HG03571 (cell line): ENCODE data around the gene PHF21B.

Experiments
- ATAC-seq: cut with Tn5 transposase; IDR thresholded peaks from one replicate; pipeline ENCODE4 v1.9.1; 2021; ENCODE audit not compliant: unreplicated experiment

Gene PHF21B

DNA sequence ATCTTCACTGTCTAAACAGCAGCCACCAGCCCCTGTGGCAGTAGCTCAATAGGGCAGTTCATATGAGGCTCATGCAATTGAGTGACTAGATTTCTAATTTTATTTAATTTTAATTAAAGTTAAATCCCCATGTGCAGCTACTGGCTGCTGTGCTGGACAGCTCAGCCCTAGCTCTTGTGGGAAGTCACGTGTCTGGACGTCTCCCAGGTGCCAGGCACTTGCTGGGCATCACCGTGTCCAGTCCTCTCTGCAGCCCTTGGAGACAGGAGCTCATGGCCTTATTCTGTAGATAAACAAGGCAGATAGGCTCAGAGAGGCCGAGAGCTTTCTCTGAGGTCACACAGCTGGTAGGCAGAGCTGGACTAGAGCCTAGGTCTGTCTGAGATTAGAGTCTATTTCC is 162.4 kb downstream of the PHF21B start:
- no peak for ATAC-seq

DNA sequence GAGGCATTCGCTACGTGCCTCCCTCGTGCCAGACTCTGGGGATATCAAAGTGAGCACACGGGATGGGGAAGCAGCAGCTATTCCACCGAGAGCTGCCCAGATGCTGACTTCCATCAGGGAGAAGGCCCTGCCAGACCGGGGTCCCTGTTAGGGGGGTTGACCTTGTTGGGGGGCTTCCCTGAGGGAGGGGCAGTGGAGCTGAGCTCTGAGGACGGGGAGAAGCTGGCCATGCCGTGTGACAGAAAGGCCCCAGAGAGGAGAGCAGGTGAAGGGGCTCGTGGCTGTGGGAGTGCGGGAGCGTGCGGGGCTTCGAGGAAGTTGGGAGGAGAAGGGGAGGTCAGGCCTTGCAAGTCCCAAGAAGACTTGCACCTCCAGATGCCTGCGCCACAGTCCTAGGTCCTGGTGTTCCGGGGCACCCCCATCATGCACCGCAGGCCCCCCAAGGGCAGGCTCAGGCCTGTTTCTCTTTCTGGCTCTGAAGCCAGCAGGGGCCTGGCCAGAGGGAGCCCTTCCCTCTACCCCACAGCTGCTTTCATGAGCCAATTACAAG is 163.0 kb downstream of the PHF21B start:
- no peak for ATAC-seq

DNA sequence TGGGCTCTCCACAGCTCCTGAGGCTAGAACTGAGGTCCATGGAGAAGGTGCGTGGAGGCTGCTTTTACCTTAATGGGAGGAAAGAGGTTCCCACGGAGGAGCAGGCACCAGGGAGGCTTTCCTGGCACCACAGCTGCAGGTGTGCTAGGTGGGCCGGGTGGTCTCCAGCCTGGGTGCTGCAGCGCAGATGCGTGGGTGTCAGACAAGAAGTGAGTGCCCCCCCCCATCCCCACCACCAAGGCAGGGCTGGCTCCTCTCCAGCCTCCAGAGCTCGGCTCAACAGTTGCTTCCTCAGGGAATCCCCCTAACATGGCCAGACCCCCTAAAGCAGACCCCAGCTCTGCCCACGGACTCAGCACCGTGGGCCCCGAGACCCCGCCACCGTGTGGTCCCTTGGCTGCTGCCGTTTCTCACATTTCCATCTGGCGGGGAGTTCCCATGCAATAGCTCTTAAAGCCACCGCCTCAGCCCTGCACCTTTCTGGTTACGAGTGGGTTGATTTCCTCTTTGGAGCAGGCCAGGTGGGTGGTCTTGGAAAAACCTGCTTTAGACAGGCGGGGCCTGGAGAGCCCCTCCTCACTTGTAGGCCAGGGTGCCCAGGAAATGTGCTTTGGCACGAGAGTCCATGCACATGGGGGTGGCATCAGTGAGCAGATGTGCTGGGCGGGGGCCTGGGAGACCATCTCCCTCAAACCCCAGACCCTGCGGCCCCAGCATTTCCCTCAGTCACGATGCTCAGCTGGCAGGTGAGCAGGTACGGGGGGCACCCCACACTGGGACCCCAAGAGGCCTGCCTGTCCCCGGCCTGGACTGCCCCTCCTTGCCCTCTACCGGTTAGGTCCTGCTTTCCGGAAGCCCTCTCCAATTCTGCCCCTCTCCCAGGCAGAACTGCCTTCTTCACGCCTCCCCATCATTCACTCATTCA is 163.7 kb downstream of the PHF21B start:
- no peak for ATAC-seq

DNA sequence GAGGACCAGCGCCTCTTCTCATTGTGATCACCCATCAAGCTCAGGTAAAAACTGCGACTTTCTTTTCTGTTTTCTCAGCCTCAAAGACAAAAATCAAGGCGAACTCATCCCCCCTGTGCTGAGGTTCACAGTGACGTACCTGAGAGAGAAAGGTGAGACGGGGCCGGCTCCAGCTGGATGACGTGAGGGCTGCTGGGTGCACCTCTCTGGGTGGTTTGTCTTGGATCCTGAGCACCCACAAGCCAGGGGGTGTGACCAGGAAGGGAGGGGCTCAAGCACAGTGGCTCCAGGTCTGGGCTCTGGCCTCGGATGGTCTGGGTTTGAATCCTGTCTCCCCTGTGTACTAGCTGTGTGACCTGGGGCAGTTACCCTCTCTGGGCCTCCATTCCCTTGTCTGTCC is 164.6 kb downstream of the PHF21B start:
- no peak for ATAC-seq

DNA sequence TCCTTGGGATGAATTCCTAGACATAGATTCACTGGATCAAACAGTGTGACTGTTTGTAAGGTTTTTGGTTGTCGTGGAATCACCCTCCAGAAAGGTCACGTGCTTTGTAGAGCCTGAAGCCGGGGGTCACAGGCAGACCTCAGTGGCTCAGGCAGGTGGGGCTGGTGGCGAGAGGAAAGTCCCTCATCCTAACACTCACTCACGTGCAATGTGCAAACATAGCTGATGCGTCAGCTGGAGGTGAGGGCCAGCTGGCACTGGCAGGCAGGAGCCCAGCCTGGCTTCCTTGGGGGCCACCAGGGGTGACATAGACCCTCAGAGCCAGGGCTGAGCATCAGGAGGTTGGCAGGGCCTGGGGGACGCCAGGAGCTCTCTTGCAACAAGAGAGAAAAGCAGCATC is 167.4 kb downstream of the PHF21B start:
- ATAC-seq, result no peak

DNA sequence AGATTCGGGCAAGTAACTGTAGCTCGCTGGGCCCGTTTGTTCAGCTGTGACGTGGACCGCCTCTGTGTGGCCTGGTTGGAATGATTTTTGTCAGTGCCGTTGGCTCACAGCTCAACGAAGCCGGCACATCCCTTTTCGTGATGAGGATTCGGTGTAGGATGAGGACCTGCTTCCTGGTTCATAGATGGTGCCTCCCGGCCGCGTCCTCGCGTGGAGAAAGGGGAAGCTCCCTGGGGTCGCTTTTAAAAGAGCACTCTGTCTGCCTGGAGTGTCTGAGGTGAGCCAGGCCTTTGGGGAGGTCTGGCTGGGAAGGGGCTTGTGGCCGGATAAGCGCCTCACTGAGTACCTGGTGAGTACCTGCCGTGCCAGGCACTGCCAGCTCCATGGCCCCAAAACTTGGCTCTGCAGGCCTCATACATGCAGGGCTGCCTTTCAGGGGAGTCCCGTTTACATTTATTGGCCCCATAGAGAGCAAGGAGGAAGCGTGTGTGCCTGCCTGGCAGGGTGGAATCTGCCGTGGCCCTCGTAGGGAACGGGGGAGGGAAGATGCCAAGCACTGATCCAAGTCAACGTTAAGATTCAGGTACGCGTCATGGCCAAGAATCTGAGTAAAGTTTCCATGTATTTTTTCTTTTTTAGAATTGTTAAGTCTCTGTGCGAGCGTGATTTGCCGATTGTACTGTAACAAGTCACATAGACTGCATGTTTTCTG is 169.0 kb downstream of the PHF21B start:
- ATAC-seq, result no peak

DNA sequence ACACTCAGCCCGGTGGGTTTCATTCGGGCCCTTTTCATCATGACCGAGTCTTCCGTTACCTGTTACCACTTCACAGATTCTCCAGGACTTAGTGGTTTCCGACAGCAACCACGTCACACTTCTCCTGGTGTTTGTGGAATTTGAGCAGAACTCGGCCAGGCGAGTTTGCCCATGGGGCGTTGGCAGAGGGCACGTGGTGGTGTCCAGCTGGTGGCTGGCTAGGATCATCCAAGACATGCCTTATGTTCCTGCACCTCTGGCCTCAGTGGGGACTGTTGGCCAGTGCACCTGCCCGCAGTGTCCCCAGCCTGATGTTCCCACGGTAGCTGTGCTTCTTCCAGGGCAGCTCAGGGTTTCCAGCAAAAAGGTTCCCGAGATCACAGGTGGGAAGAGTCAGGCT is 170.1 kb downstream of the PHF21B start:
- ATAC-seq, result no peak

DNA sequence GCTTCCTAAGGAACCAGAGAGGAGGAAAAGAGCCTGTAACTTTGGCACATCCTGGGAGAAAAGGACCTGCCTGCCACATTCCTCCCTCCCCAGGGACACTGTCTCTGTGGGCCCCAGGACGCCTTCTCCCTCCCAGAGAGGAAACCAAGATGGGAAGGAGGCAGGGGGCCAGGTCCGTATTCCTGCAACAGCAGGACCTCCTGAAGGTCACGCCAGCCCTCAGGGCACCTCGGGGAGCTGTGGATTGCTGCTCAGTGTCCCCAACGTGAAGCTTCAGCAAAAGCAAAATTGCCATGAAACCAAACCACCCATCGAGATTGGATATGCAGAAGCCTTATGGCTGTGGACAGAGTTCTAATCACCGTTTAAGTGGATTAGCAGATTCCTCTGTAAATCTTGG is 170.7 kb downstream of the PHF21B start:
- ATAC-seq, result no peak

DNA sequence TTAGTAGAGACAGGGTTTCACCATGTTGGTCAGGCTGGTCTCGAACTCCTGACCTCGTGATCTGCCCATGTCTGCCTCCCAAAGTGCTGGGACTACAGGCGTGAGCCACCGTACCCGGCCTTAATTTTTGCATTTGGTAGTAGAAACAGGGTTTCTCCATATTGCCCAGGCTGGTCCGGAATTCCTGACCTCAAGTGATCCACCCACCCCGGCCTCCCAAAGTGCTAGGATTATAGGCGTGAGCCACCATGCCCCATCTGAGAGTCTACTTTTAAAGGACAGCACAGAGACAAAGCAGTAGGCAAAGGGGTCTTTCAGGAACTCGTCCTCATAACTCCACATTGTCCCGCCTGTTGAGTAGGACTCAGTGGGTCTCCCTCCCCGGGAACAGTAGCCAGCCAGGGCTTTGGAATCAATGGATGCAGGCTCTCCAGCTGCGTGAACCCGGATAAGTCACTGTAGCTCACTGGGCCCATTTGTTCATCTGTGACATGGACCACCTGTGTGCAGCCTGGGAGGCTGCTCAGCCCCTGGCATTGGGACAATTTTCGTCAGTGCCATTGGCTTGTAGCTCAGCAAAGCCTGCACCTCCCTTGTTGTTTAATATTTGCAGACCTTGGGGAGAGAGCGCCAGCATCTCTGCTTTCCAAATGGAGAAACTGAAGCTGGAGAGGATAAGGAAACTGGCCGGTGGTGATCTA is 171.3 kb downstream of the PHF21B start:
- ATAC-seq, result no peak

DNA sequence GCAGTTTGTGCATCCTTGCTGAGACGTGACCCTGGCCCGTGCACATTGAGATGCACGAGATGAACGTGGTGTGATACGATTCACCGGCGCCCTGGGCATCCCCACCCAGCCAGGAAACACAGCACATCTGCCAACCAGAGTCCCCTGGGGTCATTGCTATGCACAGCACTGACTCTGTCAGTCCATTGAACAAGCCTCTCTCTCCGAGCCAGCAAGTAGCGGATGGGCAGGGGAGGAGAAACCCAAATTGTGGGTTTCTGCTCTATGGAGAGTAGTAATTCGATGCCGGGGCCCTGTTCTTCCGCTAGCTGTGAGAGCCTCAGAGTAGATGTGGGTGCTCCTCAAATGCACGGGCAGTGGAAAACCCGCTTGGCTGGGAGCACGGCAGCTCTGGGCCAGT is 172.3 kb downstream of the PHF21B start:
- ATAC-seq, result no peak

DNA sequence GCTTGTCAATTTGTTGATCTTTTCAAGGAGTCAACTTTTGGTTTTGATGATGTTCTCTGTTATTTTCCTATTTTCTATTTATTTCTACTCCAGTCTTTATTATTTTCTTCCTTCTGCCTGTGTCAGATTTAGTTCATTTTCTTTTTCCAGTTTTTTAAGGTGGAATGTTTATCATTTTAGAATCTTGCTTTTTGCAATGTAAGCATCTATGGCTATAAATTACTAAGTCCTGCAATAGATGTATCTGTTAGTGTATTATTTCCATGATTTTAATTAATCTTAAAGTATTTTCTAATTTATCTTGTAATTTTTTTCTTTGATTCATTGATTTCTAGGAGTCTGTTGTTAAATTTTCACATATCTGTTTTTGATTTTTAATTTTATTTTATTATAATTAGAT is 175.7 kb downstream of the PHF21B start:
- no peak for ATAC-seq

DNA sequence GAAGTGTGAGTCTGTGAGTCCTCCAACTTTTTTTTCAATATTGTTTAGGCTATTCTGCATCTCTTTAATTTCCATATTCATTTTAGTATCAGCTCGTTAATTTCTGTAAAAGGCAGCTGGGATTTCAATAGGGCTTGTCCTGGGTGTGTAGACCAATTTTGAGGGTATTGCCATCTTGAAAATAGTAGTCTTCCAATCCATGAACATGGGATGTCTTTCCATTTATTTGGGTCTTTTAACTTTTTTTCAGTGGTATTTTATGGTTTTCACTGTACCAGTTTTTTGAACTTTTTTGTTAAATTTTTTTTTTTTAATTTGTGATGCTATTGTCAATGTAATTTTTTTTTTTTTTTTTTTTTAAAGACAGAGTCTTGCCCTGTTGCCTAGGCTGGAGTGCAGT is 177.9 kb downstream of the PHF21B start:
- ATAC-seq, result no peak
